ENCODE results near the gene OR52N5.

OR52N5 gene

GRCh38 chr11:5726351-5726750, 56.8 kb downstream of the OR52N5 start:
- DNase-seq (ENCODE audit: low read depth) = no peak
- no peak overlapping the region for H3K4me3 ChIP-seq (ENCODE audit: low read length)
- TF ChIP-seq, protein P1, sequence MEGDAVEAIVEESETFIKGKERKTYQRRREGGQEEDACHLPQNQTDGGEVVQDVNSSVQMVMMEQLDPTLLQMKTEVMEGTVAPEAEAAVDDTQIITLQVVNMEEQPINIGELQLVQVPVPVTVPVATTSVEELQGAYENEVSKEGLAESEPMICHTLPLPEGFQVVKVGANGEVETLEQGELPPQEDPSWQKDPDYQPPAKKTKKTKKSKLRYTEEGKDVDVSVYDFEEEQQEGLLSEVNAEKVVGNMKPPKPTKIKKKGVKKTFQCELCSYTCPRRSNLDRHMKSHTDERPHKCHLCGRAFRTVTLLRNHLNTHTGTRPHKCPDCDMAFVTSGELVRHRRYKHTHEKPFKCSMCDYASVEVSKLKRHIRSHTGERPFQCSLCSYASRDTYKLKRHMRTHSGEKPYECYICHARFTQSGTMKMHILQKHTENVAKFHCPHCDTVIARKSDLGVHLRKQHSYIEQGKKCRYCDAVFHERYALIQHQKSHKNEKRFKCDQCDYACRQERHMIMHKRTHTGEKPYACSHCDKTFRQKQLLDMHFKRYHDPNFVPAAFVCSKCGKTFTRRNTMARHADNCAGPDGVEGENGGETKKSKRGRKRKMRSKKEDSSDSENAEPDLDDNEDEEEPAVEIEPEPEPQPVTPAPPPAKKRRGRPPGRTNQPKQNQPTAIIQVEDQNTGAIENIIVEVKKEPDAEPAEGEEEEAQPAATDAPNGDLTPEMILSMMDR (conservative IDR thresholded peaks at IDR 0.05; ENCODE audit: low read depth, low read length) = no peak
